Measurements from ENCODE around the gene FAM120A.
A peak's percentile ranks its signal among the peaks of the same experiment; 100 is the strongest.
"Not testable (repeated sequence)": the region's sequence is repeated elsewhere in the genome, so short reads cannot be mapped to it uniquely, and the experiment has no call there.

FAM120A gene, protein sequence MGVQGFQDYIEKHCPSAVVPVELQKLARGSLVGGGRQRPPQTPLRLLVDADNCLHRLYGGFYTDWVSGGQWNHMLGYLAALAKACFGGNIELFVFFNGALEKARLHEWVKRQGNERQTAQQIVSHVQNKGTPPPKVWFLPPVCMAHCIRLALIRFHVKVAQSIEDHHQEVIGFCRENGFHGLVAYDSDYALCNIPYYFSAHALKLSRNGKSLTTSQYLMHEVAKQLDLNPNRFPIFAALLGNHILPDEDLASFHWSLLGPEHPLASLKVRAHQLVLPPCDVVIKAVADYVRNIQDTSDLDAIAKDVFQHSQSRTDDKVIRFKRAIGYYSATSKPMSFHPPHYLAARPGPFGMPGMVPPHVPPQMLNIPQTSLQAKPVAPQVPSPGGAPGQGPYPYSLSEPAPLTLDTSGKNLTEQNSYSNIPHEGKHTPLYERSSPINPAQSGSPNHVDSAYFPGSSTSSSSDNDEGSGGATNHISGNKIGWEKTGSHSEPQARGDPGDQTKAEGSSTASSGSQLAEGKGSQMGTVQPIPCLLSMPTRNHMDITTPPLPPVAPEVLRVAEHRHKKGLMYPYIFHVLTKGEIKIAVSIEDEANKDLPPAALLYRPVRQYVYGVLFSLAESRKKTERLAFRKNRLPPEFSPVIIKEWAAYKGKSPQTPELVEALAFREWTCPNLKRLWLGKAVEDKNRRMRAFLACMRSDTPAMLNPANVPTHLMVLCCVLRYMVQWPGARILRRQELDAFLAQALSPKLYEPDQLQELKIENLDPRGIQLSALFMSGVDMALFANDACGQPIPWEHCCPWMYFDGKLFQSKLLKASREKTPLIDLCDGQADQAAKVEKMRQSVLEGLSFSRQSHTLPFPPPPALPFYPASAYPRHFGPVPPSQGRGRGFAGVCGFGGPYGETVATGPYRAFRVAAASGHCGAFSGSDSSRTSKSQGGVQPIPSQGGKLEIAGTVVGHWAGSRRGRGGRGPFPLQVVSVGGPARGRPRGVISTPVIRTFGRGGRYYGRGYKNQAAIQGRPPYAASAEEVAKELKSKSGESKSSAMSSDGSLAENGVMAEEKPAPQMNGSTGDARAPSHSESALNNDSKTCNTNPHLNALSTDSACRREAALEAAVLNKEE

DNA sequence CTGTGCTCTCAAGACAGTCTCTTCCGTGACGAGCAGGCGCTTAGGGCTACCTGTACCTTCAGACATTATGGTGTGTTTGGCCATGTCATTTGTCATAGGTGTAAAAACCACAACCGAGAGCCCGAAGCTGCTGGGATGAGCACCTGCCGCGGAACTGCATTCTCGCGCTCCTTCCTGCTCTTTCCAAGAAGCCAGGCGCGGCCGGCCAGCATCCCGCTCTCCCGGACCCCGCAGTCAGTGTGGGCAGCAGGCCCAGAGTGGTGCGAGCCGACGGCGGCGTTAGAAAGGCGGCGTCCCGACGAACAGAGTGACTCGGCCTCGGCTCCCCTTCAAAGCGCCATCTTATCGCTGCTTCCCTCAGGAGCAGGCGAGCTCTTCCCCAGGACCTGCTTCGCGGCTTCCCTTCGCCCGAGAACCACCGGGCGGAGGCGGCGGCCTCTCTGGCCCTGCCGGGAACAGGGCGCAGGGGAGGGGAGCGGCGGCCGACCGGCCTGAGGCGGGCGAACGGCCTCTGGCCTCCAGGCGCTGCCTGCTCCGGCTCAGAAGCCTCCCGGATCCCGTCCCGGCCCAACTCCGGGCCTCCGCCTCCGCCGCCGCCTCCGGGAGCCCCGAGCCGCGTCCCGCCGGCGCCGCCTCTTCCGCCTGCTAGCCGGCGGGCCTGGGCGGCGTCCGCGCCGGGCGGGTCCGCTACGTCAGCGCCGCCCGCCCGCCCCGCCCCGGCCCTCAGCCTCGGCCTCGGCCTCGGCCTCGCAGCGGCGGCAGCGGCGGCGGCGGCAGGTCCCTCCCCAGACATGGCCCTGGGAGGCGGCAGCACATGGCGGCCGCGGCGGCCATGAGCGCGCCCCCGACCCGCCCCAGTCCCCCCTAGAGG, at the start of gene FAM120A:
Gene FAM120A, plus strand, starts transcription at position 741 of the 871 bp plus-strand sequence. CDS start 231 bp downstream, outside the sequence.
- DNase-seq (ENCODE audit: low read depth) = peak; percentile 20

DNA sequence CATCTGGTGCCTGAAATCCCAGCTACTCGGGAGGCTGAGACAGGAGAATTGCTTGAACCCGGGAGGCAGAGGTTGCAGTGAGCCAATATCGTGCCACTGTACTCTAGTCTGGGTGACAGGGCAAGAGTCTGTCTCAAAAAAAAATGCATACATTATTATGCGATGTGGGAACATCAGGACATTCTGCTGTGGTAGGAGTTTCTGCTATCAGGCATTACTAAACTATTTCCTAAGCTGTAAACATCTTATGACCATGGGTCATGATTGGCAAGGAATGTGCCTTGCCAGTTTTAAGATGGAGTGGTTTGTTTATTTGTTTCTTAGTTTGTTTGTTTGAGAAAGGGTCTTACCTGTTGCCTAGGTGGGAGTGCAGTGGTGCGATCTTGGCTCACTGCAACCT, 45.1 kb upstream of the FAM120A start:
- no peak for DNase-seq (ENCODE audit: low read depth)

DNA sequence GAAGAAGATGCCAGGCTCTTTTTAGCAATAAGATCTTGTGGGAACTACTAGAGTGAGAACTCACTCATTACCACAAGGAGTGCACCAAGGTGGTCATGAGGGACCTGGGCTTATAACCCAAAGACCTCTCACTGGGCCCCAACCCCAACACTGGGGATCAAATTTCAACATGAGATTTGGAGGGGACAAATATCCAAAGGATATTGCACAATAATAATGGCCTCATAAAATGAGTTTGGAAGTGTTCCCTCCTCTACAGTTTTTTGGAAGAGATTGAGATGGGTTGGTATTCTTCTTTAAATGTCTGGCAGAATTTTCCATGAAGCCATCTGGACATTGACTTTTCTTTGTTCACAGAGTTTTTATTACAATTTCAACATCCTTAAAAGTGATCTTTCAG, 38.0 kb upstream of the FAM120A start:
- DNase-seq (ENCODE audit: low read depth) = no peak

DNA sequence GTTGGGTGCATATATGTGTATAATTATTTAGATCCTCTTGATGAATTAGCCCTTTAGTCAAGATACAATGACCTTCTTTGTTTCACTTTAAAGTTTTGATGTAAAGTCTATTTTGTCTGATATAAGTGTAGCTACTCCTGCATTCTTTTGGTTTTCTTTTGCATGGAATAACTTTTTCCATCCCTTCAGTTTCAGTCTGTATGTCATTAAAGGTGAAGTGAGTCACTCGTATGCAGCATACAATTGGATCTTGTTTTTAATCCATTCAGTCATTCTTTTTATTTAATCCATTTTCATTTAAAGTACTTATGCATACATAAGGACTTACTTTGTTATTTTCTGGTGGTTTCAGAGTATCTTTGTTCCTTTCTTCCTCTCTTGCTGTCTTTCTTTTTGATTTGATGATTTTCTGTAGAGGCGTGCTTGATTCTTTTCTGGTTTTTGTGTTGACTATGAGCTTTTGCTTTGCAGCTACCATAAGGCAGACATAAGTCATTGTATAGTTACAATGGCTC, 36.3 kb upstream of the FAM120A start:
- DNase-seq (ENCODE audit: low read depth) = no peak

DNA sequence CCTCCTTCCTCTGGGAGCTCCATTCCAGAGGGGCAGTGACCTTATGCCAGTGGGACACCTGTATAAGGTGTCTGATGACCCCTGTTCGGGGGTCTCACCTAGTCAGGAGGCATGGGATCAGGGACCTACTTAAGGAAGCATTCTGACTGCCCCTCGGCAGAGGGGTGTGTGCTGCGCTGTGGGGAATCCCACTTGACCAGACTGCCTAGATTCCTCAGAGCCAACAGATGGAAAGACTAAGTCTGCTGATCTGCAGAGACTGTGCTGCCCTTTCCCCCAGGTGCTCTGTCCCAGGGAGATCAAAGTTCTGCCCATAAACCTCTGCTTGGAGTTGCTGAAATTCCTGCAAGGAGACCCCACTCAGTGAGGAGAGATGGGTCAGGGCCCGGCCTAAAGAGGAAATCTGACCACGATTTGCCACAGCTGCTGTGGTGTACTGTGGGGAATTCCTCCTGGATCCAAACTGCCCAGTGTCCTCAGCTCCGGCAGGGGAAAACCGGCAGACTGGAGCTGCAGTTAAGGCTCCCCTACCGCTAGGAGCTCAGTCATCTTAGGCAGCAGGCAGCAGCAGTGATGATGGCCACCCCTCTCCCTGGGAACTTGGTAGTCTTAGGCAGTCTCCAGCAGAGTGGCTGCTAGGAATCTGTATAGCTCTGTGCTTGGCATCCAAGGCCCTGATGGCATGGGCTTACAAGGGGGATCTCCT, 34.8 kb upstream of the FAM120A start:
- DNase-seq (ENCODE audit: low read depth) = no peak

DNA sequence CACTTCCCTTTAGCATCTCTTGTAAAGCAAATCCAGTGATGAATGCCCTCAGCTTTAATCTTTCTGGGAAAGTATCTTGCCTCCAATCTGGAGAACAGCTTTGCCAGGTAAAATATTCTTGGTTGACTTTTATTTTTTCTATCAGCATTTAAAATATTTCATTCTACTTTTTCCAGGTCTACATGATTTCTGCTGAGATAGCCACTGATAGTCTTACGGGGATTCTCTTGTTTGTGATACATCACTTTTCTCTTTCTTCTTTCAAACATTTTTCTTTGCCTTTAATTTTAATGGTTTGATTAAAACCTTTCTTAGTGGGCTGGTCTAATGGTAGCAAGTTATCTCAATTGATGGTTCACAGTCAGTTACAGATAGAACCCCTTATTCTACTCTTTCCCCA, 33.9 kb upstream of the FAM120A start:
- no peak for DNase-seq (ENCODE audit: low read depth)

DNA sequence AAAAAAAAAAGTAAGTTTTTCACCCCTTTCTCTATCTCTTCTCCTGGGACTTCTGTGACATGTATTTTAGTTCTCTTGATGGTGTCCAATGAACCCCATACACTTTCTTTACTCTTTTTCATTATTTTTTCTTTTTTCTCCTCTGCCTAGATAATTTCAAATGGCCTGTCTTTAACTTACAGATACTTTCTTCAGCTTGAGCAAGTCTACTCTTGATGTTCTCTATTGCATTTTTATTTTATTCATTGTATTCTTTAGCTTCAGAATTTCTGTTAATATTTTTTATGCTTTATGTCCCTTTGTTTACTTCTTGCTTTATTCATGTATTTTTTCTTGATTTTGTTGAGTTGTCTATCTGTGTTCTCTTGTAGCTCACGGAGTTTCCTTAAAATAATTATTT, 32.5 kb upstream of the FAM120A start:
- no peak for DNase-seq (ENCODE audit: low read depth)

DNA sequence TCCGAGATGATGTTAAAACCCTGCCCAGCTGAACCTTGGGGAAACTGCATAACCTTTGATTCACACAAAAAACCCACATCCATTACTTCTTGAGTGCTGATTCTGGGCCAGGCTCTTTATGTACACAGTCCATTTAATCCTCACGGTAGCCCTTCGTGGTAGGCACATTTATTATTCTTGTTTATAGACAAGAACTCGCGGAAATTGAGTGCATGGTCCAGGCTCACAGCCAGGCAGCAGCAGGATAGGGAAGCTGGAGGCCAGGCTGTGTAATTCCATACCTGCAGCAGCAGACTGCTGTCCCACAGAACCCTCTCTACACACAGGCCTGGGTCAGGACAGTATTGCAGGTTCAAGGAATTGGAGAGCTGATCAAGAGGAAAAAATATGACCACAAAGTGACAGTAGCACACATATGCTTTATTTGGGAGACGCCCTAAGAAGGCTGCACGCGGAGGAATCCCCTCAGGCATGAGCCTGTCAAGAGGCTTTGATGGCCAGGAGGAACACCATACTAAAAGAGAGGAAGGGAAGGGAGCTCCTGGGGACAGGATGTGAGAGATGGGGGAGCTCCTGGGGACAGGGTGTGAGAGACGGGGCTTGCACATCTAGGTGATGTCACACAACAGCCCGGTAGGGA, 28.4 kb upstream of the FAM120A start:
- no peak for DNase-seq (ENCODE audit: low read depth)

DNA sequence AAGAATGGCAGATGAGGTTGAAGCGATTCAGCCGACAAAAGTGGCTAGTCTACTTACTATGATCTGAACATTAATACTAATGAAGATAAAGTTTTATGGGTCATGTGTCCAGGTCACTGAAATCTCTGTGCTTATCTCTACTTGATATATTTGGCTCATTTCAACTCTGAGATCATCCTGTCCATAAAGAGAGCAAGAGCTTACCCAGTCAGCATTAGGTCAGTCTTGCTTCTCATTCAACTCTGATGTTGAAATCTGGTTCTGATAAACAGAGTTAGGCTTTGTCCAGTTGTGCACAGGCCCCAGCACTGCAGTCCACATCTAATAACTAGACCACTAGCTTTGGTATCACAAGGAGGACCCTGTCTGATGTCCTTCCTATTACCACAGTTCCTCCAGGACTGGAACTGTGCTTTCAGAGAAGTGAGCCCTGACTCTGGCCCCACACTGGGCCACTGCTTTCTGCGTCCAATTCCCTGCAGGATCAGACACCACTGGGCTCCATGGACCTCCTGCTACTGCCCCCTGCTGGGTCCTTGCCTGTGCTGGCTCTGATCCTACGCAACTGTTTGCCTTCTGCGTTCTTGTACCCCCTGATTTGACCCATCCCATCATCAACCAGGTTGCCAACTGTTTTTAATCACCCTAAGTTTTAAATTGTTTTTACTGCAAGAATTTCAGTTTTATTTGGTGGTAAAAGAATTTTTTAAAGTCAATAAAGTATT, 23.7 kb upstream of the FAM120A start:
- DNase-seq (ENCODE audit: low read depth) = no peak

DNA sequence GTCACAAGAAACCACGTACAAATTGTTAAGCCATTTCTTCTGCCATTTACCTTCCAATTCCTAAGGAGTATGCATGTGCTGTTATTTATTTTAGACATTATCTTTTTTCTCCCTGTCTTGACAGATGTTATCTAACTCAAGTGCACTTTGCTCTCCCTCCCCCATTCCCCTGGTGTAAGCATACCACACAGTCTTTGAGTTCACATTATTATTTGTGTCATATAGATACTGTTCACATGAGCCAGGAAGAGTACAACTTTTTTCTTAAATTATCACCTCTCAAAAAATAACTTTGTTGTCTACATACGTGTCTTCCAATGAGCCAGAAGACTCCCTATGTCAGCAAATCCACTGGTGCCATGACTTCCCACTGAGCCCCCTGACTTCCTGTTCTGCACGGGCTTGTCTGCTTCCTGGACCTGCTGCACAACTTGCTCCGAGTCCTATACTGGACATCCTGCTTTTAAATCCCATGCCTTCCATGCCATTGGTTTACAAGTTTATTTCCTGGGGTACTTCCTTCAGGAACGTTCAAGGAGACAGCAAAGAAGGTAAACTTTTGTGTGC, 19.9 kb upstream of the FAM120A start:
- no peak for DNase-seq (ENCODE audit: low read depth)

DNA sequence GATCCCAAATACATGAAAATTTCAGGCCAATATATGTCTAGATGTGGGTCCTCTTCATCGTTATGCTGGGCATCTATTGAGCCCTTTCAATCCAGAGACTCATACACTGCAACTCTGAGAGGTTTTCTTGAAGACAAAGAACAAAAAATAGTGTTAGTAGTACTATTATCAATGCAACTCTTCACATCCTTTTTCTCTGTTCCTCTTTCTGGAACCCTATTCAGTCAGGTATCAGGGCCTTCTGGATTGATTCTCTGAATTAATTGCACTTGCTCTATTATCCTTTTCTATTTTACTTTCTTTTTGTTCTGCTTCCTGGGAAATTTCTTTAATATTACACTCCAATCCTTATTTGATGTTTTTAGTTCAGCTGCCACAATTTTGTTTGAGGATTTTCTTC, 18.5 kb upstream of the FAM120A start:
- DNase-seq (ENCODE audit: low read depth) = no peak

DNA sequence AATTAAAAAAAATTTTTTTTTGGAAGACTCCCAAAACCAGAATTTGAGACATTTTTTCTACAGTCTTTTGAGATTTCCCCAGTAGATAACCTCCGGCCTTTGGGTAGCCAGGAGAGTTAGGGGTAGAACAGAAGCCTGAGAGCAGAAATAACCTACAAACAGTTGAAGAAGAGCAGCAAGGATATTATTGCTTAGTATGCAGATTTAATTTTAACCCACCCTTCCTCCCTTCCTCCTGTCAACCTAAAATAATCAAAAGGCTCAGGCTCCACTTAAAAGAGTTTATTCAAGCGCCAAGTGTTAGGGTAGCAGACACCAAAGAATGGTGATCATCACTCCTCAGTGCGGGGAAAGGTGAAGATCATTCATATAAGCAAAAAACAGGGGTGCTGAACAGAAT, 17.4 kb upstream of the FAM120A start:
- DNase-seq (ENCODE audit: low read depth) = no peak

DNA sequence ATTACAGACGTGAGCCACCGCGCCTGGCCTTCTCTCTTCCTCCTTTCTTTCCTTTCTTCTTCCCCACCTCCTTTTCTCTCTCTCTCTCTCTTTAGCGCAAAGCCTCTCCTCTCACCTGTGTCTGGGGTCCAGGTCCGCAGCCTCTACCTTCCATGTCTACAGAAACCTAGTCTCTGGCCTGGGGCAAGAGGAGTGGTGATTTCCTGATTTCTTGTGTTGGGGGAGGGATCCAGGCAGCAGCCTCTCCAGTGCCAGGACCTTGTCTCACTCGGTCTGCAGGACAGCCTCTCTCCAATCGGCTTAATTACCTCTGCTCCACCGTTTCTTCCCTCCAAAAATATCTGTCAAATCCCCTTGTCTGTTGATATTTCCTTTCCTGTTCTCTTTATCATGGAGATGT, 16.1 kb upstream of the FAM120A start:
- DNase-seq (ENCODE audit: low read depth) = no peak

DNA sequence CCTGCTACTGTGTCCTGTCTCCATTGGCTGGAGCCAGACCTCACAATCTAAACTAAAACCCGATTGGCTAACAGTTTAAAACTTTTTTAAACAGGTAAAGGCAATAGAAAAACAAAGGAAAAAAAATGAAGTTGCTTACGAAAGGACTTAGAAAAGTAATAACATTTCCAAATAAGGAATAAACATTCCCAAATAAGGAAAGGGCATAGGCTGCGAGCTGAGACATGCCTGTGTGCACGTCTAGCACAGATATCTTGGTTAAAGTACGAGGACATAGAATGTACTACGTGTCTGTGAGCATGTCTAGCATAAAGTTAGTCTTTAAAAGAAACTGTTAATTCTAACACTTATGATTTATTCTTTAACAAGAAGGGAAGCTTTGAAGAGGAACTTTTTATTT, 15.3 kb upstream of the FAM120A start:
- no peak for DNase-seq (ENCODE audit: low read depth)

DNA sequence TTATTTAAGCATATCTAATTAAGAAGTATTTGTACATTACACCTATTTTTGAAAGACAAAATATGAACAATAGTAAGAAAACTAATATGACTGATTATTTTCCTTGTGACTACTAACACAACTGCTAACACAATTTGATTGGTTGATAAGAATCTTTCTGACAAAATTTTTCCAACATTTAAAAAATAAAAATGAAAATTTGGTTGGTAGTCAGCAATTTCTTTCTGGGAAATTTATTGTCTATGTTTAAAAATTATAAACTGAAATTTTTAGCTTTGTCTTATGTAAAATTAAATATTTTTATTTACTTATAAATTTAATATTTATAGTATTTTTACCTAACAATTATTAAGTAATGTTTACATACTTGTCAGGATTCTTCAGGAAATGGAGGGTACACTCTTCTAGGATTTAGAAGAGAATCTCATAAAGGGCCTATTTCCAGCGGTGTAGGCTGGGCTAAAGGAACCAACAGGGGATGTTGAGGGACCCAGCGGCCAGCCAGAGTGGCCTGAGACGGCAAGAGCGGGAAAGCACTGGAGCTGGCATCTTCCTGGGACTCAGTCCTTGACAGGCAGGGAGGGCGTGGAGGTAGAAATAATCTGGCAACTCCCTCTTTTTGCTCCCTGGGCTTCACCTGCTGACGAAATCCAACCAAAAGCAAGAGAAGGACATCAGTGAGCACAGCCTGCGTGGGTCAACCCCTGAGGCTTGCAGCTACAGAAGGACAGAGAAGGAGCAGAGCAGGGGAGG, 14.7 kb upstream of the FAM120A start:
- DNase-seq (ENCODE audit: low read depth) = no peak

DNA sequence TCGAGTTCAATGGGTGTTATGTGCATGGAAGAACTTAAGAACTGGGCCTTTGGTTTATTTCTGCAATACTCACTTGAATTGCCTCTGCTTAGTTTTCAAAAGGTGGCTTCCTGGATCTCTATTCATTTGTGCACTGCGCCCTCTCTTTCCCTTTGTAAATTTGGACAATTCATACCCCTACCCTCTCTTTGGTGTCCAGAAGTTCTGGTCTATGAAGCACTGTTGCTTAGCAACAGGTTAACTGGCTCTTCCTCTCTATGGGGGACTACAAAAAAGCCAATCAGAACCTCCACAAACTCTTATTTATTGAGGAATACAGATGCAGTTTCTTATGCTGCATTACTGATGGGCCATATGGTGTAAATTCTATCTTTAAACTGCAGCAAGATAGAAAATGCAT, 13.5 kb upstream of the FAM120A start:
- DNase-seq (ENCODE audit: low read depth) = no peak

DNA sequence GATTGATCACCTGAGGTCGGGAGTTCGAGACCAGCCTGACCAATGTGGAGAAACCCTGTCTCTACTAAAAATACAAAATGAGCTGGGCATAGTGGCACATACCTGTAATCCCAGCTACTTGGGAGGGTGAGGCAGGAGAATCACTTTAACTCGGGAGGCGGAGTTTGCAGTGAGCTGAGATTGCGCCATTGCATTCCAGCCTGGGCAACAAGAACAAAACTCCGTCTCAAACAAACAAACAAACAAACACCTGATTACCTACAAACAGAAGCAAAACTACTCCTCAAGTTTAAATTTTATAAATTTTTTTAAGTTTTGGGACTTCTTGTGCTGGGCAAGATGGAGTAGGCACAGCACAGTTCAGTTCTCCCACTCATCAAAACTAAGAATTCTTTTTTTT, 12.2 kb upstream of the FAM120A start:
- not testable (repeated sequence) for DNase-seq (ENCODE audit: low read depth)

DNA sequence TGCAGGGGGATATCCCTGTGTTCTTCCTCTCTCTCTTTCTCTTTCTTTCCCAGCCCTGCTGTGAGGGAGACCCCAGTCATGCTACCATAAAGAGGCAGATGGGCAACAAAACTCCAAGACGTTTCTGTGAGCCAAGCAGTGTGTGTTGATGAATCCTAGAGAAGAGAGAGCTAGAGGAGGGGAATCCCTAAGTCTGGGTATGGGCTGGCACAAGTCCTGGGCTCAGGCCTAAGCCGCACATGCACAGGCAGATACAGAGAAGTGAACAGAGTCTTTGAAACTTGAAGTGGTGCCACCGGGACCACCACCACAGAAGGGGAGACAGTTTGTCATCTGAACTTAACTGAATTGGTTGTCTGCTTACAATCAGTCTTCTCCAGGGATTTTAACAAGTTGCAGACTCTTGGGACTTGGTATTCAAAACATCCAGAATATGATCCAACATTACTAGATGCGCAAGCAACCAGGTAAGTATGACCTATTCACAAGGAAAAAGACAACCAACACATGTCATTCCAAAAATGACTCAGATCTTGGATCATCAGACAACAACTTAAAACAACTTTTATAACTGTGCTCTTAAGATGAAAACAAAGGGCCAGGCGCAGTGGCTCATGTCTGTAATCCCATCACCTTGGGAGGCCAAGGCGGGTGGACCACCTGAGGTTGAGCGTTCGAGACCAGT, 10.4 kb upstream of the FAM120A start:
- no peak for DNase-seq (ENCODE audit: low read depth)

Measured in HS-5 (cell line).